Measurements from ENCODE around the gene RELB.

GRCh38 chr19:45074744-45075300 lies 73.6 kb downstream of the RELB start:
- no peak for TF ChIP-seq POLR2AphosphoS5 (IDR thresholded peaks at IDR 0.05; ENCODE audit: low read depth, low read length)
- no peak for TF ChIP-seq POLR2A (IDR thresholded peaks at IDR 0.05; ENCODE audit: low read depth, low read length)
- no peak for TF ChIP-seq TAF1 (IDR thresholded peaks at IDR 0.05; ENCODE audit: borderline replicate concordance, low read depth, low read length)

All from GM12892 (cell line).